Activated T-helper 1 cell treated with anti-CD3 and anti-CD28 coated beads, Interleukin-12 subunit alpha, Interleukin-12 subunit beta, Interleukin-2, Interleukin-4 antibody, amounts not matched to agents 30 ng/mL and 10 ng/mL and 1 ng/mL, durations not matched to agents 14 hours and 24 hours and 36 hours (primary cell): ENCODE results near the gene TRAPPC3L. TPM values are rescaled to one million over a fixed set of nuclear protein-coding genes. Genes with fewer than 3 reads are reported as not detected.

Experiments used
- DNase-seq: peaks from one replicate; pipeline ENCODE4 v3.0.0; 2021; ENCODE audit warnings: low spot score
- H3K27ac Mint-ChIP-seq: one replicate; pipeline ENCODE4 v1.8.0; 2021; ENCODE audit warnings: mild to moderate bottlenecking, mixed read lengths
- H3K27me3 Mint-ChIP-seq: one replicate; pipeline ENCODE4 v1.8.0; 2022; ENCODE audit warnings: mild to moderate bottlenecking, moderate library complexity, mixed read lengths; ENCODE audit not compliant: insufficient read depth
- H3K36me3 Mint-ChIP-seq: one replicate; pipeline ENCODE4 v1.8.0; 2021; ENCODE audit warnings: low read depth, mixed read lengths
- H3K4me1 Mint-ChIP-seq: one replicate; pipeline ENCODE4 v1.8.0; 2021; ENCODE audit warnings: low read depth, mixed read lengths
- H3K4me3 Mint-ChIP-seq: one replicate; pipeline ENCODE4 v1.8.0; 2021; ENCODE audit warnings: mild to moderate bottlenecking, moderate library complexity, mixed read lengths
- H3K9me3 Mint-ChIP-seq: one replicate; pipeline ENCODE4 v1.8.0; 2021; ENCODE audit warnings: mixed read lengths
- intact Hi-C: fragments of 100-400 bp; cut with micrococcal nuclease; formaldehyde crosslinking; loops from one replicate; pipeline ENCODE4 v1.15.1; 2024
- total RNA-seq: library from RNA; stranded (reverse); gene quantifications from 2 replicates; pipeline ENCODE4 v1.2.3, GENCODE V29; 2022

Gene TRAPPC3L
- total RNA-seq, 1 donor from 2014 or later, result not detected

- intact Hi-C loops, result no loop called here
- H3K4me3 Mint-ChIP-seq, result no peak within 1 kb of the TSS
- no peaks in the 10 kb centered on the region for H3K4me1 Mint-ChIP-seq
- H3K36me3 Mint-ChIP-seq, result no peaks in the 10 kb centered on the region
- no peak for DNase-seq
- H3K27me3 Mint-ChIP-seq, result peaks cover 18% of the 10 kb centered on the region
- H3K27ac Mint-ChIP-seq, result no peak within 1 kb of the TSS
- H3K9me3 Mint-ChIP-seq, result no peaks in the 10 kb centered on the region
Measured at GRCh38 chr6:116553451-116553850, 8.0 kb upstream of the TRAPPC3L start, which contains the start of gene CALHM4. Gene CALHM4, plus strand, starts transcription at chr6:116553751. Its CDS starts 43 bp downstream, at chr6:116553794.

- Mint-ChIP-seq H3K4me3 (no peak overlapping the region), H3K4me1 (no peaks in the 10 kb centered on the region), H3K27ac (no peak overlapping the region), H3K9me3 (no peaks in the 10 kb centered on the region), H3K36me3 (no peaks in the 10 kb centered on the region), H3K27me3 (peaks cover 26% of the 10 kb centered on the region)
- intact Hi-C loops, result no loop called here
- DNase-seq, result no peak
Measured at GRCh38 chr6:116550796-116551195, 5.3 kb upstream of the TRAPPC3L start.

- no peak overlapping the region for H3K4me3 Mint-ChIP-seq
- no peaks in the 10 kb centered on the region for H3K4me1 Mint-ChIP-seq
- H3K36me3 Mint-ChIP-seq, result no peaks in the 10 kb centered on the region
- no peaks in the 10 kb centered on the region for H3K9me3 Mint-ChIP-seq
- no peak overlapping the region for H3K27ac Mint-ChIP-seq
- H3K27me3 Mint-ChIP-seq, result peaks cover 37% of the 10 kb centered on the region
- DNase-seq, result no peak
- intact Hi-C loops, result no loop called here
Measured at GRCh38 chr6:116547358-116547757, 1.9 kb upstream of the TRAPPC3L start.

- Mint-ChIP-seq H3K4me1 (no peaks in the 10 kb centered on the region), H3K27ac (no peak overlapping the region), H3K4me3 (no peak overlapping the region), H3K36me3 (no peaks in the 10 kb centered on the region), H3K27me3 (peaks cover 45% of the 10 kb centered on the region), H3K9me3 (no peaks in the 10 kb centered on the region)
- DNase-seq, result no peak
- intact Hi-C loops, result no loop called here
Measured at GRCh38 chr6:116543149-116543548, 2.3 kb downstream of the TRAPPC3L start.

- Mint-ChIP-seq H3K27me3 (peaks cover 45% of the 10 kb centered on the region), H3K4me3 (no peak overlapping the region), H3K36me3 (no peaks in the 10 kb centered on the region), H3K9me3 (no peaks in the 10 kb centered on the region), H3K27ac (no peak overlapping the region), H3K4me1 (no peaks in the 10 kb centered on the region)
- no peak for DNase-seq
- intact Hi-C loops, result no loop called here
Measured at GRCh38 chr6:116542426-116542825, 3.1 kb downstream of the TRAPPC3L start.

GRCh38 chr6:116536216-116536621, 9.3 kb downstream of the TRAPPC3L start:
- intact Hi-C loops, result loop anchor here (1.0 to 2.0 kb wide), 5 partner anchors 25 to 249 kb away; partner anchors contain the start of gene RWDD1
- Mint-ChIP-seq H3K36me3 (no peaks in the 10 kb centered on the region), H3K9me3 (no peaks in the 10 kb centered on the region), H3K27ac (no peak overlapping the region), H3K27me3 (peaks cover 39% of the 10 kb centered on the region), H3K4me1 (no peaks in the 10 kb centered on the region), H3K4me3 (no peak overlapping the region)
- DNase-seq, result peak; percentile 7

GRCh38 chr6:116535109-116535508, 10.4 kb downstream of the TRAPPC3L start:
- Mint-ChIP-seq H3K4me3 (no peak overlapping the region), H3K36me3 (no peaks in the 10 kb centered on the region), H3K27ac (no peak overlapping the region), H3K9me3 (no peaks in the 10 kb centered on the region), H3K27me3 (peaks cover 42% of the 10 kb centered on the region), H3K4me1 (no peaks in the 10 kb centered on the region)
- DNase-seq, result no peak
- intact Hi-C loops, result no loop called here

GRCh38 chr6:116533233-116533957, 12.1 kb downstream of the TRAPPC3L start:
- no peaks in the 10 kb centered on the region for H3K36me3 Mint-ChIP-seq
- no peak overlapping the region for H3K27ac Mint-ChIP-seq
- H3K4me1 Mint-ChIP-seq, result no peaks in the 10 kb centered on the region
- no peak for DNase-seq
- H3K27me3 Mint-ChIP-seq, result peaks cover 42% of the 10 kb centered on the region
- H3K9me3 Mint-ChIP-seq, result no peaks in the 10 kb centered on the region
- intact Hi-C loops, result loop anchor here (2.0 to 5.0 kb wide), 2 partner anchors 71 to 163 kb away; partner anchors contain the start of genes CALHM6 and DSE
- no peak overlapping the region for H3K4me3 Mint-ChIP-seq

GRCh38 chr6:116531675-116532570, 13.6 kb downstream of the TRAPPC3L start:
- H3K27ac Mint-ChIP-seq, result no peak overlapping the region
- intact Hi-C loops, result loop anchor here (1.0 to 5.0 kb wide), 7 partner anchors 29 to 314 kb away; partner anchors contain the start of genes CALHM6 and DSE
- H3K4me3 Mint-ChIP-seq, result no peak overlapping the region
- no peaks in the 10 kb centered on the region for H3K9me3 Mint-ChIP-seq
- DNase-seq, result peak; percentile 56
- no peaks in the 10 kb centered on the region for H3K36me3 Mint-ChIP-seq
- peaks cover 46% of the 10 kb centered on the region for H3K27me3 Mint-ChIP-seq
- H3K4me1 Mint-ChIP-seq, result no peaks in the 10 kb centered on the region

- Mint-ChIP-seq H3K36me3 (no peaks in the 10 kb centered on the region), H3K4me1 (no peaks in the 10 kb centered on the region), H3K9me3 (no peaks in the 10 kb centered on the region), H3K27ac (no peak overlapping the region), H3K27me3 (peaks cover 55% of the 10 kb centered on the region), H3K4me3 (no peak overlapping the region)
- intact Hi-C loops, result loop anchor here (5.0 kb wide), 1 partner anchor 68 kb away; the partner anchor contains the start of gene CALHM6
- no peak for DNase-seq
Measured at GRCh38 chr6:116530436-116530835, 15.0 kb downstream of the TRAPPC3L start.

GRCh38 chr6:116529466-116530290, 15.8 kb downstream of the TRAPPC3L start:
- Mint-ChIP-seq H3K9me3 (no peaks in the 10 kb centered on the region), H3K27me3 (peaks cover 55% of the 10 kb centered on the region), H3K36me3 (no peaks in the 10 kb centered on the region), H3K27ac (no peak overlapping the region), H3K4me3 (no peak overlapping the region), H3K4me1 (no peaks in the 10 kb centered on the region)
- no peak for DNase-seq
- intact Hi-C loops, result loop anchor here (5.0 kb wide), 1 partner anchor 67 kb away; the partner anchor contains the start of gene CALHM6

GRCh38 chr6:116528780-116529179, 16.7 kb downstream of the TRAPPC3L start:
- no peaks in the 10 kb centered on the region for H3K9me3 Mint-ChIP-seq
- H3K27ac Mint-ChIP-seq, result no peak overlapping the region
- DNase-seq, result no peak
- peaks cover 53% of the 10 kb centered on the region for H3K27me3 Mint-ChIP-seq
- no peaks in the 10 kb centered on the region for H3K36me3 Mint-ChIP-seq
- no peaks in the 10 kb centered on the region for H3K4me1 Mint-ChIP-seq
- no peak overlapping the region for H3K4me3 Mint-ChIP-seq
- intact Hi-C loops, result no loop called here
